Measurements from ENCODE around the gene UBE3B. TPM values are rescaled to one million over a fixed set of nuclear protein-coding genes. Genes with fewer than 3 reads are reported as not detected.
A peak's percentile ranks its signal among the peaks of the same experiment; 100 is the strongest.
"Not testable (repeated sequence)": the region's sequence is repeated elsewhere in the genome, so short reads cannot be mapped to it uniquely, and the experiment has no call there.

Gene UBE3B
- total and polyA plus RNA-seq, 4 experiments from 2014 or later = 24.0 to 58.1 (median 40.1) TPM

DNA sequence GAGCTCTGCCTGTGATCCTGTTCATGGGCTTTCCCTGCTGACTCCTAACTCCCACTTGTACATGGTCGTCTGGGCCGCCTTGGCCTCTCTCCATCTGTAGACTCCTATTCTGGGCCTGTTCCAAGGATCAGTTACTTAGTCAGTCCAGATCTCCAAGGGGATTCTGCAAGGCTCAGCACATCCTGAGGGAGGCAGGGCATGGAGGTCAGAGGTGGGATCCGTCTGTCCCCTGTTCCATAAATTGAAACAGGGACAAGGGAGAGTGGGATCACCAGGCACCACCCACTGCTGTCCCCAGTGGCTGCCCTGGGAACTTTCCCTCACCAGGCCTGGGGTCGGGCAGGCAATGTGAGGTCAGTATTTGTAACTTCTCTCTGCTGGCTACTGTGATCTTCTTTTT, 43.8 kb upstream of the UBE3B start:
- H3K4me1 ChIP-seq (ENCODE audit: insufficient read depth, low read length) = peaks cover 6% of the 10 kb centered on the region
- no peaks in the 10 kb centered on the region for H3K36me3 ChIP-seq (ENCODE audit: insufficient read depth, low read length)
- H3K27ac Mint-ChIP-seq = peak overlapping the region in 1 of 7 donors; percentile 88
- no peaks in the 10 kb centered on the region for H3K27me3 Mint-ChIP-seq
- no peaks in the 10 kb centered on the region for H3K9me3 ChIP-seq (ENCODE audit: control insufficient read depth in 1 of 2, low read length in 2 of 2)
- no peak overlapping the region for H3K4me3 ChIP-seq (ENCODE audit: low read length in 2 of 2)
- peaks cover 0 to 4% (median 0%) of the 10 kb centered on the region in 8 donors for H3K9me3 Mint-ChIP-seq
- CTCF ChIA-PET (ENCODE audit: partially characterized antibody) = interaction anchor here (0.9 to 3.6 kb wide), 17 partner anchors 10 to 345 kb away, joined by 3 to 28 read pairs (median 5); no protein-coding TSS in a partner anchor
- H3K4me1 Mint-ChIP-seq = peaks cover 4 to 13% (median 9%) of the 10 kb centered on the region in 4 donors
- no peak overlapping the region for H3K27ac ChIP-seq (ENCODE audit: low read depth, low read length)
- H3K36me3 Mint-ChIP-seq = no peaks in the 10 kb centered on the region
- DNase-seq = no peak
- H3K4me3 Mint-ChIP-seq = peak overlapping the region in 1 of 8 donors; percentile 69
- POLR2A ChIA-PET (ENCODE audit: partially characterized antibody) = no interaction called here
- intact Hi-C loops (cut with micrococcal nuclease) = loop anchor here (2.0 to 5.0 kb wide), 2 partner anchors 44 to 447 kb away; partner anchors contain the start of genes GLTP, KCTD10 and UBE3B
- no peaks in the 10 kb centered on the region for H3K27me3 ChIP-seq (ENCODE audit: insufficient read depth, low read length)

DNA sequence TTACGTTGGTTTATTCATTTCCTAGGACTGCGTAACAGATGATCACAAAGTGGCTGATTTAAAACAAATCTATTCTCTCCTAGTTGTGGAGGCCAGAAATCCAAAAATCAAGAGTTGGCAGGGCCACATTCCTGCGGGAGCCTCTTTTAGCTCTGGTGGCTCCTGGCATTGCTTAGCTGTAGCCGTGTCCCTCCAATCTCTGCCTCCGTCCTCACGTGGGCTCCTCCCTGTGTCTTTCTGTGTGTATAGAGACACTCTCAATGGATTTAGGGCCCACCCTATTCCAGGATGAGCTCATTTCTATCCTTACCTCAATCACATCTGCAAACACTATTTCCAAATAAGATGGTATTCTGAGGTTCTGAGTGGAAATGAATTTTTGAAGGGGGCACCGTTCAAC, 42.9 kb upstream of the UBE3B start:
- H3K9me3 Mint-ChIP-seq = peaks cover 0 to 4% (median 0%) of the 10 kb centered on the region in 8 donors
- DNase-seq = no peak
- H3K36me3 ChIP-seq (ENCODE audit: insufficient read depth, low read length) = no peaks in the 10 kb centered on the region
- no peak overlapping the region for H3K4me3 Mint-ChIP-seq
- H3K27ac Mint-ChIP-seq = no peak overlapping the region
- no peaks in the 10 kb centered on the region for H3K27me3 ChIP-seq (ENCODE audit: insufficient read depth, low read length)
- H3K4me1 ChIP-seq (ENCODE audit: insufficient read depth, low read length) = peaks cover 6% of the 10 kb centered on the region
- no peaks in the 10 kb centered on the region for H3K9me3 ChIP-seq (ENCODE audit: control insufficient read depth in 1 of 2, low read length in 2 of 2)
- H3K4me3 ChIP-seq (ENCODE audit: low read length in 2 of 2) = no peak overlapping the region
- H3K4me1 Mint-ChIP-seq = peaks cover 4 to 13% (median 9%) of the 10 kb centered on the region in 4 donors
- no peaks in the 10 kb centered on the region for H3K36me3 Mint-ChIP-seq
- ChIA-PET CTCF (ENCODE audit: partially characterized antibody) (interaction anchor here (0.6 to 2.1 kb wide), 3 partner anchors 8 to 9 kb away, joined by 3 to 10 read pairs (median 6); no protein-coding TSS in a partner anchor), POLR2A (ENCODE audit: partially characterized antibody) (no interaction called here)
- H3K27ac ChIP-seq (ENCODE audit: low read depth, low read length) = no peak overlapping the region
- H3K27me3 Mint-ChIP-seq = no peaks in the 10 kb centered on the region
- intact Hi-C loops (cut with micrococcal nuclease) = loop anchor here (5.0 kb wide), 1 partner anchor 43 kb away; the partner anchor contains the start of genes KCTD10 and UBE3B

DNA sequence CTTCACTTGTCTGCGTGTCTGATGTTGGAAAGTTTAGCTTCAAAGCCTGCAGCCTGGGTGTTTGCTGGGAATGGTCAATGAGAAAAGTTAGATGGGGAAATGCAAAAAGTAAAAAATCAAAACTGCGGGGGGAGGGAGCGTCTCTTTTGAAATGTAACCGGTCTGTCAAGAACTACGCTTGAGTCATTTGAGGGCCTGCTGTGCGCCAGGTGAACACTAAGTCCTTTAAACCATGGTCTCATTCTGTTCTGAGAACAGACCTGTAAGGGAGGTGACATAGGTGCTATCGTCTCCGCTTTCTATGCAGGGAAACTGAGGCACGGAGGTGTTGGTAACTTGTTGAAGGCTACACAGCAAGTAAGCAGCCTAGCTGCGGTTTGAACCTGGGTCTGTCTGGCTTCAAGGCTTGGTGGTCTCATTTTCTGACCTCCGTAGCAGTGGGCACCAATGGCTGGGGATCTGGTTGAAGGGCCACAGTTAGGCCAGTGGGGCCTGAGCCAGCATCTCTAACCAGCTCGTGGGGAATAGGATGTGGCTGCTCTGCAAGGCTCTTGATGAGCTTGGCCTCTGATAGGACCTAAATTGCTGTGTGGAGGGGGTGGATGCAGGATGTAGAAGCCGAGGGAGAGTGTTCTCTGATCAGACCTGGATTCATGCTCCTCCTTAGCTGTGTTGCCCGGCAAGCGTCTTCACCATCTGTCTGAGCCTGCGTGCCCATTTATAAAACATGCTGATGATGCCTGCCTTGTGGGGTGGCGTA, 41.8 kb upstream of the UBE3B start:
- H3K4me3 ChIP-seq (ENCODE audit: low read length in 2 of 2) = no peak overlapping the region
- ChIA-PET POLR2A (ENCODE audit: partially characterized antibody) (no interaction called here), CTCF (ENCODE audit: partially characterized antibody) (interaction anchor here (0.7 to 0.9 kb wide), 2 partner anchors 8 to 12 kb away, joined by 3 read pairs; no protein-coding TSS in a partner anchor)
- peak overlapping the region in 1 of 7 donors; percentile 21 for H3K27ac Mint-ChIP-seq
- no peak overlapping the region for H3K4me3 Mint-ChIP-seq
- no peaks in the 10 kb centered on the region for H3K27me3 Mint-ChIP-seq
- peaks cover 0 to 2% of the 10 kb centered on the region in 2 donors for H3K36me3 Mint-ChIP-seq
- DNase-seq = no peak
- no peaks in the 10 kb centered on the region for H3K9me3 Mint-ChIP-seq
- H3K4me1 ChIP-seq (ENCODE audit: insufficient read depth, low read length) = peaks cover 6% of the 10 kb centered on the region
- no peaks in the 10 kb centered on the region for H3K36me3 ChIP-seq (ENCODE audit: insufficient read depth, low read length)
- intact Hi-C loops (cut with micrococcal nuclease) = no loop called here
- no peaks in the 10 kb centered on the region for H3K9me3 ChIP-seq (ENCODE audit: control insufficient read depth in 1 of 2, low read length in 2 of 2)
- no peak overlapping the region for H3K27ac ChIP-seq (ENCODE audit: low read depth, low read length)
- H3K27me3 ChIP-seq (ENCODE audit: insufficient read depth, low read length) = no peaks in the 10 kb centered on the region
- H3K4me1 Mint-ChIP-seq = peaks cover 4 to 13% (median 9%) of the 10 kb centered on the region in 4 donors

DNA sequence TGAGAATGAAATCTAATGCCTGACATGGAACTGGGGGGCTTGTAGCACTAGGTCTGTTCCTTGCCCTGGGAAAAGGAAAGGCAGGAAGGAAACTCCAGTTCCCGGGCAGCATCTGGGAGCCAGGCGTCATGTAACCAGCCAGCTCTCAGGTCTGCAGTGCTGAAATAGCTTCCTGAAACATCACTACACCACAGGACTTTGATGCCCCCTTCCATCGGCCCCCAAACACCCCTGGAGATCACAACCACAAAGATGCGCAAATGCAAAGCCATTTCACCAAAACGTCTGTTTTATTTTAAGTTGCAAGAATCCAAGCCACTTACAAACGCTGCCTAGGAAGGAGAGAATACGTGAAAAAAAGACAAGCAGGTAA, 41.3 kb upstream of the UBE3B start:
- Histone ChIP-seq H3K27ac (ENCODE audit: low read depth, low read length) (no peak overlapping the region), H3K27me3 (ENCODE audit: insufficient read depth, low read length) (no peaks in the 10 kb centered on the region), H3K36me3 (ENCODE audit: insufficient read depth, low read length) (no peaks in the 10 kb centered on the region), H3K4me1 (ENCODE audit: insufficient read depth, low read length) (peaks cover 6% of the 10 kb centered on the region), H3K9me3 (ENCODE audit: control insufficient read depth in 1 of 2, low read length in 2 of 2) (no peaks in the 10 kb centered on the region), H3K4me3 (ENCODE audit: low read length in 2 of 2) (no peak overlapping the region)
- ChIA-PET CTCF (ENCODE audit: partially characterized antibody) (interaction anchor here (0.9 to 1.8 kb wide), 2 partner anchors 8 to 12 kb away, joined by 3 to 15 read pairs; no protein-coding TSS in a partner anchor), POLR2A (ENCODE audit: partially characterized antibody) (no interaction called here)
- Mint-ChIP-seq H3K4me3 (no peak overlapping the region), H3K9me3 (no peaks in the 10 kb centered on the region), H3K36me3 (peaks cover 0 to 2% of the 10 kb centered on the region in 2 donors), H3K27ac (no peak overlapping the region), H3K27me3 (no peaks in the 10 kb centered on the region), H3K4me1 (peaks cover 4 to 13% (median 9%) of the 10 kb centered on the region in 4 donors)
- DNase-seq = no peak
- intact Hi-C loops (cut with micrococcal nuclease) = no loop called here

DNA sequence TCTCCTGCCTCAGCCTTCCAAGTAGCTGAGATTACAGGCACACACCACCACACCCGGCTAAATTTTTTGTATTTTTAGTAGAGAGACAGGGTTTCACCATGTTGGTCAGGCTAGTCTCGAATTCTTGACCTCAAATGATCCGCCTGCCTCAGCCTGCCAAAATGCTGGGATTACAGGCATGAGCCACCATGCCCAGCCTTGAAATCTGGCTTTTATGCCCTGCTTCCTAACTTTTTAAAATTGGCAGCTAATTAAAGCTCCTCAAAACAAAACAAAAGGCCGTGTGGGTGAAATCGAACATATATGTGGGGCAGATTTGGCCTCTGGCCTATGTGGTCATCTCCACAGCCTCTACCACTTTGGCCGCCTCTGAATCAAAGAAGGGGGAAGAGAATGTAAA, 38.3 kb upstream of the UBE3B start:
- no peak for DNase-seq
- no peaks in the 10 kb centered on the region for H3K9me3 Mint-ChIP-seq
- no peak overlapping the region for H3K4me3 Mint-ChIP-seq
- no peaks in the 10 kb centered on the region for H3K36me3 ChIP-seq (ENCODE audit: insufficient read depth, low read length)
- H3K4me1 Mint-ChIP-seq = no peaks in the 10 kb centered on the region
- no peak overlapping the region for H3K4me3 ChIP-seq (ENCODE audit: low read length in 2 of 2)
- H3K27me3 Mint-ChIP-seq = no peaks in the 10 kb centered on the region
- ChIA-PET CTCF (ENCODE audit: partially characterized antibody) (interaction anchor here (1.5 kb wide), 1 partner anchor 14 kb away, joined by 3 read pairs; no protein-coding TSS in a partner anchor), POLR2A (ENCODE audit: partially characterized antibody) (no interaction called here)
- no peaks in the 10 kb centered on the region for H3K4me1 ChIP-seq (ENCODE audit: insufficient read depth, low read length)
- H3K27me3 ChIP-seq (ENCODE audit: insufficient read depth, low read length) = no peaks in the 10 kb centered on the region
- intact Hi-C loops (cut with micrococcal nuclease) = no loop called here
- no peaks in the 10 kb centered on the region for H3K9me3 ChIP-seq (ENCODE audit: control insufficient read depth in 1 of 2, low read length in 2 of 2)
- peaks cover 1 to 2% of the 10 kb centered on the region in 2 donors for H3K36me3 Mint-ChIP-seq
- H3K27ac ChIP-seq (ENCODE audit: low read depth, low read length) = no peak overlapping the region
- no peak overlapping the region for H3K27ac Mint-ChIP-seq

DNA sequence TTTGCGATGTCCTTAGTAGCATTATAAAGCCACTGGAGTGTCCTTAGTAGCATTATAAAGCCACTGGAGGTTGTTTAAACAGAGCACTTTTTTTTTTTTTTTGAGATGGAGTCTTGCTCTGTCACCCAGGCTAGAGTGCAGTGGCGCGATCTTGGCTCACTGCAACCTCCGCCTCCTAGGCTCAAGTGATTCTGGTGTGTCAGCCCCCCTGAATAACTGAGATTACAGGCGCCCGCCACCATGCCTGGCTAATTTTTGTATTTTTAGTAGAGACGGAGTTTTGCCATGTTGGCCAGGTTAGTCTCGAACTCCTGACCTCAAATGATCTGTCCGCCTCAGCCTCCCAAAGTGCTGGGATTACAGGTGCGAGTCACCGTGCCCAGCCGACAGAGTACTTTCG, 37.5 kb upstream of the UBE3B start:
- POLR2A ChIA-PET (ENCODE audit: partially characterized antibody); H3K4me3 ChIP-seq (ENCODE audit: low read length in 2 of 2); intact Hi-C loops (cut with micrococcal nuclease); H3K27me3 ChIP-seq (ENCODE audit: insufficient read depth, low read length); H3K36me3 Mint-ChIP-seq; DNase-seq; H3K4me1 Mint-ChIP-seq; H3K9me3 Mint-ChIP-seq; H3K36me3 ChIP-seq (ENCODE audit: insufficient read depth, low read length); H3K27ac Mint-ChIP-seq; H3K27ac ChIP-seq (ENCODE audit: low read depth, low read length); H3K27me3 Mint-ChIP-seq; H3K4me1 ChIP-seq (ENCODE audit: insufficient read depth, low read length); H3K4me3 Mint-ChIP-seq; H3K9me3 ChIP-seq (ENCODE audit: control insufficient read depth in 1 of 2, low read length in 2 of 2): not testable (repeated sequence)
- CTCF ChIA-PET (ENCODE audit: partially characterized antibody) = interaction anchor here (1.5 kb wide), 1 partner anchor 14 kb away, joined by 3 read pairs; no protein-coding TSS in a partner anchor

DNA sequence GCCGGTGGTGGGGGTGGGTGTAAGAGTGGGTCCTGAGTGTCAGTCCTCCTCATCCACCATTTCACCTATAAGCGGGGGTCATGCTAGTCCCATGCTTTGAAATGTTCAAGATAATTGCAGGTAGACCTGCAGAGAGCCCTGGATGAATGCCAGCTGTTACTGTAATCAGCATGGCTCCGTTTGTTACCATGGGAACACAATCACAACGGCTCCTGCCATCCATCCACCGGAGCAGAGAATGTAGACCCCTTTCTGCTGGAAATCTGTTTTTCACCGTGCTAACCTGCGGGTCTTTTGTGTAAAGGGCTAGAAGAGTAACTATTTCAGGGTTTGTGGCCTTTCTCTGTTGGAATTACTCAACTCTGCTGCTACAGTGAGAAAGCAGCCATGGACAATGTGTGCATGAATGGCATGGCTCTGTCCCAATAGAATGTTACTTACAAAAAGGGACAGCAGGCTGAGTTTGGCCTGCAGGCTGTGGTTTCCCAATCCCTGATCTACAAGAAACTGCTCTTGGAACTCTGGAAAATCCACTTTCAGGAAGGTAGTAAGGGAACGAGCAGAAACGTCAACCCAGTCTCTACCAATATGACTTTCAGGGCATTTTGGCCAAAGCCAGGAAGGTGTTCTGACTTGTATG, 36.5 kb upstream of the UBE3B start:
- Histone ChIP-seq H3K27ac (ENCODE audit: low read depth, low read length) (no peak overlapping the region), H3K9me3 (ENCODE audit: control insufficient read depth in 1 of 2, low read length in 2 of 2) (no peaks in the 10 kb centered on the region), H3K4me3 (ENCODE audit: low read length in 2 of 2) (no peak overlapping the region), H3K36me3 (ENCODE audit: insufficient read depth, low read length) (no peaks in the 10 kb centered on the region), H3K27me3 (ENCODE audit: insufficient read depth, low read length) (no peaks in the 10 kb centered on the region), H3K4me1 (ENCODE audit: insufficient read depth, low read length) (no peaks in the 10 kb centered on the region)
- no peak overlapping the region for H3K4me3 Mint-ChIP-seq
- CTCF ChIA-PET (ENCODE audit: partially characterized antibody) = no interaction called here
- no peak for DNase-seq
- POLR2A ChIA-PET (ENCODE audit: partially characterized antibody) = no interaction called here
- H3K4me1 Mint-ChIP-seq = no peaks in the 10 kb centered on the region
- intact Hi-C loops (cut with micrococcal nuclease) = no loop called here
- no peaks in the 10 kb centered on the region for H3K27me3 Mint-ChIP-seq
- H3K36me3 Mint-ChIP-seq = peaks cover 8 to 13% of the 10 kb centered on the region in 2 donors
- H3K9me3 Mint-ChIP-seq = no peaks in the 10 kb centered on the region
- no peak overlapping the region for H3K27ac Mint-ChIP-seq

All from CD4-positive, alpha-beta memory T cell (primary cell).